Activated CD8-positive, alpha-beta T cell treated with anti-CD3 and anti-CD28 coated beads, Interleukin-2, amount 10 ng/mL, durations not matched to agents 7 days and 5 days (primary cell): ENCODE measurements around the gene PRIM2. TPM values are rescaled to one million over a fixed set of nuclear protein-coding genes. Genes with fewer than 3 reads are reported as not detected.
"Not testable (repeated sequence)": the region's sequence is repeated elsewhere in the genome, so short reads cannot be mapped to it uniquely, and the experiment has no call there.

Source experiments
- ATAC-seq: fragments of 150-1000 bp; cut with Tn5 transposase; one replicate; pipeline ENCODE4 v1.10.0; 2021; ENCODE audit warnings: moderate library complexity
- CTCF ChIA-PET: fragments of 350-600 bp; sonication (Branson Sonifier 250); formaldehyde crosslinking; loops from one replicate; lab custom pipeline; 2021; ENCODE audit warnings: antibody characterized with exemption; lab: Charles Lee
- POLR2A ChIA-PET: fragments of 350-600 bp; sonication (Branson Sonifier 250); formaldehyde crosslinking; loops from one replicate; lab custom pipeline; 2021; ENCODE audit warnings: antibody characterized with exemption; lab: Charles Lee
- DNase-seq: peaks from one replicate; pipeline ENCODE4 v3.0.0-alpha.2; 2020
- H3K27ac Mint-ChIP-seq: one replicate; pipeline ENCODE4 v1.8.0; 2021; ENCODE audit warnings: mild to moderate bottlenecking, mixed read lengths
- H3K27me3 Mint-ChIP-seq: one replicate; pipeline ENCODE4 v1.8.0; 2021; ENCODE audit warnings: low read depth, mixed read lengths
- H3K36me3 Mint-ChIP-seq: one replicate; pipeline ENCODE4 v1.8.0; 2021; ENCODE audit warnings: low read depth, mixed read lengths
- H3K4me1 Mint-ChIP-seq: one replicate; pipeline ENCODE4 v1.8.0; 2021; ENCODE audit warnings: low read depth, mixed read lengths
- H3K4me3 Mint-ChIP-seq: one replicate; pipeline ENCODE4 v1.8.0; 2021; ENCODE audit warnings: mild to moderate bottlenecking, mixed read lengths
- H3K9me3 Mint-ChIP-seq: one replicate; pipeline ENCODE4 v1.8.0; 2022; ENCODE audit warnings: mixed read lengths; ENCODE audit not compliant: insufficient read depth
- microRNA-seq: library from miRNA; unstranded; fragments of <30 nt; microRNA quantifications from one replicate; pipeline ENCODE4 v1.2.0, GENCODE V29; 2022
- total RNA-seq, 2 experiments: library from RNA; stranded (reverse); gene quantifications; one replicate each; pipeline ENCODE4 v1.2.3, GENCODE V29; 2021

Gene PRIM2
- total RNA-seq, 2 experiments from 2014 or later: 41.4 to 46.5 TPM

DNA sequence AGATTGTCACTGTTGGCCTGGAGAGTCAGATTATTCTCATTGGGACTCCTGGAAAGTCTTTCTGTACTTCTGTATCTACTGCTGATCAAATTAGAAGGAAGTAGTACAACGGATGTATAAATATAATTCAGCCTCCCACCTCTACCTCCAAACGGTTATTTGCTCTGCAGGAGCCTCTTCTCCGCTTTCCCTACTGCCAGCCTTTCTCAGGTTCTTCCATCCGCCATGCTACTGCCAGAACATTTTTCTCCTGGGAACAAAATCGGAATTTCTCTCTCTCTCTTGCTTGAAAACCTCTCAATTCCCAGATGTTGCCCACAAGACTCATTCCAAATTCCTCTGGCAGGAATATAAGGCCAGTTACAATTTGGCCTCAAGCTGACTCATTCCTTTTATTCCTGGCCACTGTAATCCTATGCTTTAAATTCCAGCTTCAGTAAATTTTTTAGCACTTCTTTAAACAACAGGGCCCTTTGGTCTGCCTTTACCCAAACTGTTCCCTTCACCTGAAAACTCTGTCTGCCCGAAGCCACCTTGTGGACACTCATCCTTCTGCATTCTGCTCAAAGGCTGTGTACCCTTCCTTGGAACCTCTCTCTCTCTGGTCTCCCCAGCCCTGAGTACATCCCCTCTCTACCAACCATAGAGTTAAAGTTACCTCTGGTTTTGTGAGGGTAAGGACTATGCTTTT, 354.7 kb downstream of the PRIM2 start:
- CTCF ChIA-PET, H3K27ac Mint-ChIP-seq, H3K4me1 Mint-ChIP-seq, H3K4me3 Mint-ChIP-seq, POLR2A ChIA-PET, H3K36me3 Mint-ChIP-seq, DNase-seq, ATAC-seq, H3K27me3 Mint-ChIP-seq, H3K9me3 Mint-ChIP-seq: not testable (repeated sequence)

DNA sequence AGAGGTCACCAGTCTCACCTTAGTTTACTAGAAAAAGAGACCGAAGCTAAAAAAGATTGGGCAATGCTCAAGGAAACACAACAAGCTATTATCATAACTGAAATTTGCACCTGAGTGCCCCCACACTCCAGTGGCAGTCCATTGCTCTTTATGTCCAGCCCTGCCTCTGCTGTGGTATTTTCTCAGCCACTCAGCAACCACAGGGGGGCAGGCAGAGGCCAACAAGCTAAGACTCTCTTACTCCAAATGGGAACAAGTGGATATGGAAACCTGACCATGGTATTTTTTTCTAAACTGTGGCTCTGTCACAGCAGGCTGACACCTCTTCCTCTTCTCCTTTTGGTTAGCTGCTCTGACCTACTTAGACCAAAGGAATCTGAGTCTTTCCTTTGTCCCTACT, 355.9 kb downstream of the PRIM2 start:
- H3K9me3 Mint-ChIP-seq, H3K4me3 Mint-ChIP-seq, H3K36me3 Mint-ChIP-seq, DNase-seq, H3K27me3 Mint-ChIP-seq, CTCF ChIA-PET, POLR2A ChIA-PET, H3K4me1 Mint-ChIP-seq, ATAC-seq, H3K27ac Mint-ChIP-seq: not testable (repeated sequence)

DNA sequence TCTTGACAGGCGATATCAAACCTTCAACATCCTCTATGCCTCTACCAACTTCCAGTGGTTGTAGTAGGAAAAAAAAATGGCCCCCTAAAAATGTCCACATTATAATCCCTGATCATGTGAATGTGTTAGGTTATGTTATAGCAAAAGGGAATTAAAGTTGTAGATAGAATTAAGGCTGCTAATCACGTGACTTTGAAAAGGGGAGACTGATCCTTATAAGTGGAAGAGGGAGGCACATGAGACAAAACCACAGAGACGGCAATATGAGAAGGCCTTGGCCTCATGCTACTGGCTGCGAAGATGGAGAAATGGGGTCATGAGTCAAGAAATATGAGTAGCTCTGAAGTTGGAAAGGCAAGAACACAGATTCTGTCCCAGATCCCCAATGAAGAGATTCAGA, 358.0 kb downstream of the PRIM2 start:
- H3K4me1 Mint-ChIP-seq, DNase-seq, H3K9me3 Mint-ChIP-seq, H3K27me3 Mint-ChIP-seq, H3K4me3 Mint-ChIP-seq, H3K36me3 Mint-ChIP-seq, ATAC-seq, CTCF ChIA-PET, H3K27ac Mint-ChIP-seq, POLR2A ChIA-PET: not testable (repeated sequence)

DNA sequence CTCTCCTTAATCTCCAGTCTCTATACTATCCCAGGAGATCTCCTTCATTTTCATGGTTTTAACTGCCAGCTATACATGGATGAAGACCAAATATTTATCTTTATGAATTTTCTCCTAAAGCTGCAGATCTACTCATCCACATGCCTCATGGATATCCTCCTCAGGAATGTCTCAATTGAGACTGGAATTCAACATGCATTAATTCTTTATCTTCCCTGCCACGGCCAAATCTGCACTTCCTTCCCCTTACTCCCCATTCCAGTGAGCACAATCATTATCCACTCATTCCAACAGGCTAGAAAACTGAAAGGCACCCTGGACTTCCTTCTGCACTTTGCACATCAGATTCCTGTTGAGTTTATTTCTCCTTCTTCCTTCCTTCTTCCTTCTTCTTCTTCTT, 379.0 kb downstream of the PRIM2 start:
- not testable (repeated sequence) for H3K4me3 Mint-ChIP-seq, ATAC-seq, H3K27me3 Mint-ChIP-seq

More for the DNA sequence above, 379.0 kb downstream of the PRIM2 start:
- DNase-seq, CTCF ChIA-PET, H3K9me3 Mint-ChIP-seq, POLR2A ChIA-PET, H3K27ac Mint-ChIP-seq, H3K36me3 Mint-ChIP-seq, H3K4me1 Mint-ChIP-seq: not testable (repeated sequence)

Small RNA genes within 50 kb of the gene (microRNA-seq; reads per million reads assigned to microRNA genes)
- gene MIR548U: not detected

Other genes with a start within 250 kb of the PRIM2 start
- gene ZNF451, start 227.4 kb upstream of the PRIM2 start, total RNA-seq: 10 to 100 TPM; 61.0 TPM
- 1 to 10 TPM; 8.1 to 9.4 TPM for gene BAG2, start 145.3 kb upstream of the PRIM2 start, total RNA-seq
- 1 to 10 TPM; 2.4 to 3.1 TPM for gene RAB23, start 95.3 kb upstream of the PRIM2 start, total RNA-seq